UCSD-AML1 (cell line): Measurements from ENCODE around the gene MAPKAPK5.
A peak's percentile ranks its signal among the peaks of the same experiment; 100 is the strongest.
"Not testable (repeated sequence)": the region's sequence is repeated elsewhere in the genome, so short reads cannot be mapped to it uniquely, and the experiment has no call there.

Experiments
- DNase-seq: peaks from one replicate; lab custom pipeline; 2025; ENCODE audit not compliant: unreplicated experiment; lab: John Stamatoyannopoulos, UW

MAPKAPK5 gene

GRCh38 chr12:111827907-111828306 lies 14.1 kb upstream of the MAPKAPK5 start:
- DNase-seq: no peak

DNA sequence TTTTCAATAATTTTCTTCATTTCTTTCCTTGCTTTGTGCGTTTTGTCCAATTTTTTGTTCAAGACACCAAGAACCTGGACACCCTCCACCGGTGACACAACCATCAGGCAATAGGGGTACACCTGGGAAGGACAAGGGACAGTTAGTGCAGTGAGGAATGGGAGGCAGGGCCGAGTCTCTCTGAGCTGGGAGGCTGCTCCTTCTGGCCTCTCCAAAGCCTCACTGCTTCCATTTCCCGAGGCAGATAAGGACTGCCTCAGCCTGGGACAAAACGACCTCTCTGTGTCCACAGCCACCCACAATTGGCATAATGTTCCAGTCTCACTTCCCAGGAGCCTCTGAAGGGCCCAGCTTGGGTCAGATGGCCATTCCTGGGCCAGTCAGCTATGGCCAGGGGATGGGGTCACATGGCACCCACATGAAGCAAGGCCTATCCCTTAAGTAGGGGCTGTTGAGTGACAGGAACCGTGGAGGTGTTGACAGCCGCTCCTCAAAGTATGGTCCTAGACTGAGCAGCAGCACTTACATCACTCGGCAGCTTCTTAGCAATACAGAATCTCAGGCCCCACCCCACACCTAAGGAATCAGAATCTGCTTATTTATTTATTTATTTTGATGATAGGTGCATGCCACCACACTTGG lies 13.6 kb upstream of the MAPKAPK5 start:
- DNase-seq: no peak

GRCh38 chr12:111829635-111830034 lies 12.4 kb upstream of the MAPKAPK5 start:
- not testable (repeated sequence) for DNase-seq

GRCh38 chr12:111834740-111835386 lies 7.2 kb upstream of the MAPKAPK5 start:
- peak; percentile 66 for DNase-seq

DNA sequence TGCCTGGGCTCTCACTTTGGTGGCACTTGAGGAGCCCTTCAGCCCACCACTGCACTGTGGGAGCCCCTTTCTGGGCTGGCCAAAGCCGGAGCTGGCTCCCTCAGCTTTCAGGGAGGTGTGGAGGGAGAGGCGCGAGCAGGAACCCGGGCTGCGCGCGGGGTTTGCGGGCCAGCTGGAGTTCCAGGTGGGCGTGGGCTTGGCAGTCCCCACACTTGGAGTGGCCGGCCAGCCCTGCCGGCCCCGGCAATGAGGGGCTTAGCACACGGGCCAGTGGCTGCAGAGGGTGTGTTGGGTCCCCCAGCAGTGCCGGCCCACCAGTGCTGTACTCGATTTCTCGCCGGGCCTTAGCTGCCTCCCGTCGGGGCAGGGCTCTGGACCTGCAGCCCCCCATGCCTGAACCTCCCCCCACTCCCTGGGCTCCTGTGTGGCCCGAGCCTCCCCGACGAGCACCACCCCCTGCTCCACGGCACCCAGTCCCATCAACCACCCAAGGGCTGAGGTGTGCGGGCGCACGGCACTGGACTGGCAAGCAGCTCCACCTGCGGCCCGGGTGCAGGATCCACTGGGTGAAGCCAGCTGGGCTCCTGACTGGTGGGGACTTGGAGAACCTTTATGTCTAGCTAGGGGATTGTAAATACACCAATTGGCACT lies 6.4 kb upstream of the MAPKAPK5 start:
- DNase-seq: not testable (repeated sequence)

DNA sequence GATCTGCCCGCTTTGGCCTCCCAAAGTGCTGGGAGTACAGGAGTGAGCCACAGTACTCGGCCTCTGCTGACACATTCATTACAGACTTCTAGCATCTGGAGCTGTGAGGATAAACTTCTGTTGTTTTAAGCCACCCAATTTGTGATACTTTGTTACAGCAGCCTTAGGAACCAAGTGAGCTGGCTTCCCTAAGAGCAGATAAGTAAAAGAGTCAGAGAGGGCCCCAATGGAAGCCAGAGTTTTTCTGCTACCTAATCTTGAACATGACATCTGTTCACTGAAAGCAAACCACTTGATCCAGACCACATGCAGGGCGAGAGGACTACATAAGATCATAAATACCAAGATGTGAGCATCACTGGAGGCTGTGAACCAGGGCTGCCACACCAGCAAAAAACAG lies 3.7 kb upstream of the MAPKAPK5 start:
- no peak for DNase-seq

GRCh38 chr12:111840807-111841206 lies 1.2 kb upstream of the MAPKAPK5 start:
- no peak for DNase-seq

- no peak for DNase-seq
These were observed 735 bp upstream of the MAPKAPK5 start for GRCh38 chr12:111841236-111841749.

GRCh38 chr12:111842556-111843396 lies 748 bp downstream of the MAPKAPK5 start:
- DNase-seq: peak; percentile 49

DNA sequence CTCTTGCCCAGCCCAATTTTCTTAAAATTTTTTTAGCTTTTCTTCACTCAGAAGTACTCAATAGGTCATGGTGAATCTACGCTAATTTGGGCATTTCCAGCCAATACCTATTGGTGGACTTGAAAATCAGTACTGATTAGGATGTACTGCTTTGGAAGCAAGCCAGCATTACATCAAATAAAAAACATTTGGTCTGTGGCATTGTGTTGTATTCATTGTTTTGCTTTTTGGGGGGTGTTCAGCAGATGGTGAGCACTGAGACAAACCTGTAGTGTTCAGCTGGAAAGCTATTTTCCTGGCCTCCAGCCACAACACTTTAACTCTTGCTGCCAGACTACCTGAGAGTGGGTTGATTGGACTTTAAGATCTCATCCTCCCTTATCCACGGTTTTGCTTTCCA lies 4.0 kb downstream of the MAPKAPK5 start:
- no peak for DNase-seq

GRCh38 chr12:111850526-111850925 lies 8.5 kb downstream of the MAPKAPK5 start:
- DNase-seq: no peak

DNA sequence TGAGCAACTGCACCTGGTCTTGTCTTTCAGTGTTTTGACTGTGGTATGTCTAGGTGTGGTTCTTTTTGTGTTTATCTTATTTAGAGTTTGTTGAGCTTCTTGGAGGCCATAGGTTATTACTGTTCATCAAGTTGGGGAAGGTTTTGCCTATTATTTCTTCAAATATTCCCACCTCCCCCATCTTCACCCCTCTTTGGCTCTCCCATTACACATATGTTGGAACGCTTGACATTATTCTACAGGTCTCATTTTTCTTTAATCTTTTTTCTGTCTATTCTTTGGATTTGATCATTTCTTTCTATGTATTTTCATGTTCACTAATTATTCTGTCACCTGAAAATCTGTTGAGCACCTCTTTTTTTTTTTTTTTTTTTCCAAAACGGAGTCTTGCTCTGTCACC lies 16.2 kb downstream of the MAPKAPK5 start:
- DNase-seq: no peak

DNA sequence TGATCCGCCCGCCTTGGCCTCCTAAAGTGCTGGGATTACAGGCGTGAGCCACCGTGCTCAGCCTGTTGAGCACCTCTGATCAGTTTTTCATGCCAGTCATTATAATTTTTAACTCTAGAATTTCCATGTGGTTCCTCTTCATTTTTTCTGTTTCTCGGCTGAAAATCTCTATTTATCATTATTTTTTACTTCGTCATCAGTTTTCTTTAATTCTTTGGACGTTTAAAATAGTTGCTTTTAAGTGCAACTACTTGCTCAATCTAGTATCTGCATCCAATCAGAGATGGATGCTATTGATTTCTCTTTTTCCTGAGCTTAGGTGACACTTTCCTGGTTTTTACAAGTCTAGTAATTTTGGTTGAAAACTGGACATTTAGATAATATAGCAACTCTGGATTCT lies 16.8 kb downstream of the MAPKAPK5 start:
- no peak for DNase-seq

DNA sequence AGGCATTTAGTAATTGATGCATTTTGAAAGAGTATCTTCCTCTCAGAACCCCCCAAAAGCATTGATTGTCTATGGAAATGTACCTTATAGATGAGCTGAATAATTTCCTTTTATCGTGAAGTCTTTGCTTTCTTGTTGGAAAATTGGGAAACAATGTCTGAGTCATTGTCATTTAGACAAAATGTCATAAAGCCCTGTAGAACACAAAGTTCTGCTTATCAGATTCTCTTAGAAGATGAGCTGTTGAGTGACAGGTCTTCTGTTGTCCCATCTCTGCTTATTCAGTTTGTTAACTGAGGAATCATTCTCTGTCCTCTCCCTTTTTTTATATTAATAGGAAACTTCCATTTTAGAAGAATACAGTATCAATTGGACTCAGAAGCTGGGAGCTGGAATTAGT lies 22.9 kb downstream of the MAPKAPK5 start:
- no peak for DNase-seq

GRCh38 chr12:111867531-111867930 lies 25.5 kb downstream of the MAPKAPK5 start:
- DNase-seq: no peak

DNA sequence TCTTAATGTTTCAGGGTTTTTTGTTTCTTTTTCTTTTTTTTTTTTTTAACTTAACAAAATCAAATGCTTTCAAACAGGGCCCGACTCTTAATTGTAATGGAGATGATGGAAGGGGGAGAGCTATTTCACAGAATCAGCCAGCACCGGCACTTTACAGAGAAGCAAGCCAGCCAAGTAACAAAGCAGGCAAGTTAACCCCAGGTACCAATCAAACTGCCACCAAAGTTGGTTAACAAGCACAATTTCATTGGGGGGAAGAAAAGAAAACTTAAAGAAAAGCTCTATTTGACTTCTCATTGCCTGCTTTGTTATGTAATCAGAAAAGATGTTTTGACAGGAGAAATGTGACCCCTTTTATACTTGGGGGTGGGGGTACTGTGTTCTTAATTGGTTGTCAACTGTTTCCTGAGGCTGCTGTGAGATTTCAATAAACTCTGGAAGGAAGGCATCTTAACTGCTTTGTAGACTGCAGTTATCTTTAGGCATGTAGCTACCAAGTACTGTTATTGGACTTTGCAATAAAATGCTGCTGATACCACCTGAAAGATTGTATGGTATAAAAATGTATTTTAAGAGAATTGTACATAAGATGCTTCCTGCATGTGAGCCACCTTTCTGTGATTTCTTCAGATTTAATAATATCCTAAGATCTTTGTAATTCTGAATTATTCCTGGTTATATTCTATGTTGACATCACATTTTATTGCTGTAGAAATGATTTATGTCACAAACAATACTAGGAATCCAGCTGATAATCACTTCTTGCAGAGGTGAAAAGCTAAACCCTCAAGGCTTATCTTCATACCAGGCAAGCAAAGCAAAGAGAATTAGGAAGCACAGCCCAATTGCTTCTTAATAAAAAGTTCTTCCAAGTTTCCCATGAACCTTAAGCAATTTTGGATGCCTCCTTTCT lies 26.9 kb downstream of the MAPKAPK5 start:
- no peak for DNase-seq

- no peak for DNase-seq
These were observed 27.6 kb downstream of the MAPKAPK5 start for GRCh38 chr12:111869671-111870070.

- DNase-seq: no peak
These were observed 28.2 kb downstream of the MAPKAPK5 start for GRCh38 chr12:111870216-111870615.

- DNase-seq: no peak
These were observed 28.7 kb downstream of the MAPKAPK5 start for GRCh38 chr12:111870706-111871105.

DNA sequence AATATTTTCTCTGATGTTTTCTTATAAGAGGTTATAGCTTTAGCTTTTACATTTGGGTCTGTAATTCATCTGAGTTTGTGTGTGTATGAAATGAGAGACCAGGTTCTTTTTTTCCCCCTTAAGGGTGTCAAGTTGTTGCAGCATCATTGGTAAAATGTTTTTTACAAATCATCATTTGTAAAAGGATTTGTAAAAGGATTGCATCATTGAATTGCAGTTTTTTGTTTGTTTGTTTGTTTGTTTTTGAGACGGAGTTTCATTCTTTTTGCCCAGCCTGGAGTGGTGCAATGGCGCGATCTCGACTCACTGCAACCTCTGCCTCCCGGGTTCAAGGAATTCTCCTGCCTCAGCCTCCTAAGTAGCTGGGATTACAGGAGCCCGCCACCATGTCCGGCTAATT lies 31.1 kb downstream of the MAPKAPK5 start:
- DNase-seq: no peak
